ENCODE measurements around the gene PDZD7. TPM values are rescaled to one million over a fixed set of nuclear protein-coding genes. Genes with fewer than 3 reads are reported as not detected.

PDZD7 gene
- total and polyA plus RNA-seq, 5 donors: 0.33 to 0.94 (median 0.76) TPM

Small RNA genes within 50 kb of the gene (microRNA-seq; reads per million reads assigned to microRNA genes)
- gene MIR608: 0 reads per million in 2 donors

Other genes starting within 250 kb of the PDZD7 start
- gene SLF2, start 118.2 kb downstream of the PDZD7 start, total RNA-seq: 10 to 100 TPM; 15.8 to 22.6 (median 20.5) TPM
- gene SLF2, start 118.2 kb downstream of the PDZD7 start, polyA plus RNA-seq: 7.4 TPM
- gene SEMA4G, start 61.6 kb downstream of the PDZD7 start, total RNA-seq: 1 to 10 TPM; 3.1 to 3.8 (median 3.3) TPM
- 3.2 TPM for gene SEMA4G, start 61.6 kb downstream of the PDZD7 start, polyA plus RNA-seq
- 10 to 100 TPM; 47.2 to 62.6 (median 60.6) TPM for gene MRPL43, start 43.6 kb downstream of the PDZD7 start, total RNA-seq
- 90.6 TPM for gene MRPL43, start 43.6 kb downstream of the PDZD7 start, polyA plus RNA-seq
- gene TWNK, start 43.6 kb downstream of the PDZD7 start, total RNA-seq: 1 to 10 TPM; 4.3 to 7.5 (median 5.2) TPM
- gene TWNK, start 43.6 kb downstream of the PDZD7 start, polyA plus RNA-seq: 4.4 TPM
- gene LZTS2, start 31.3 kb downstream of the PDZD7 start, total RNA-seq: 10 to 100 TPM; 42.5 to 48.5 (median 47.5) TPM
- 66.4 TPM for gene LZTS2, start 31.3 kb downstream of the PDZD7 start, polyA plus RNA-seq
- gene SFXN3, start 105 bp upstream of the PDZD7 start, total RNA-seq: 10 to 100 TPM; 21.1 to 28.1 (median 24.7) TPM
- 18.0 TPM for gene SFXN3, start 105 bp upstream of the PDZD7 start, polyA plus RNA-seq
- 10 to 100 TPM in 3 of 4 donors, 1 to 10 TPM in 1; 6.7 to 19.1 (median 12.7) TPM for gene KAZALD1, start 30.9 kb upstream of the PDZD7 start, total RNA-seq
- 15.3 TPM for gene KAZALD1, start 30.9 kb upstream of the PDZD7 start, polyA plus RNA-seq
- gene TLX1, start 100.2 kb upstream of the PDZD7 start, total RNA-seq: 1 to 10 TPM in 3 of 4 donors, under 1 TPM in 1; 0.09 to 1.2 (median 1.0) TPM
- 0.52 TPM for gene TLX1, start 100.2 kb upstream of the PDZD7 start, polyA plus RNA-seq
- not detected for gene LBX1, start 198.3 kb upstream of the PDZD7 start, total RNA-seq
- gene LBX1, start 198.3 kb upstream of the PDZD7 start, polyA plus RNA-seq: not detected

Data from right cardiac atrium (tissue), 5 donors.